Endothelial cell (in vitro differentiated cells): ENCODE data around the gene NOS3. TPM values are rescaled to one million over a fixed set of nuclear protein-coding genes. Genes with fewer than 3 reads are reported as not detected.

Experiments
- DNase-seq: peaks from one replicate; pipeline ENCODE4 v3.0.0; 2021; ENCODE audit warnings: low spot score
- H3K27ac Mint-ChIP-seq: one replicate; pipeline ENCODE4 v1.8.0; 2021; ENCODE audit warnings: mixed read lengths, inconsistent platforms; ENCODE audit not compliant: unreplicated experiment
- H3K27me3 Mint-ChIP-seq: one replicate; pipeline ENCODE4 v1.8.0; 2021; ENCODE audit warnings: mild to moderate bottlenecking, moderate library complexity, mixed read lengths, inconsistent platforms; ENCODE audit not compliant: unreplicated experiment
- H3K36me3 Mint-ChIP-seq: one replicate; pipeline ENCODE4 v1.8.0; 2021; ENCODE audit warnings: mild to moderate bottlenecking, low read depth, mixed read lengths, inconsistent platforms; ENCODE audit not compliant: unreplicated experiment
- H3K4me1 Mint-ChIP-seq: one replicate; pipeline ENCODE4 v1.8.0; 2021; ENCODE audit warnings: mild to moderate bottlenecking, mixed read lengths, inconsistent platforms; ENCODE audit not compliant: unreplicated experiment
- H3K4me3 Mint-ChIP-seq: one replicate; pipeline ENCODE4 v1.8.0; 2021; ENCODE audit warnings: mild to moderate bottlenecking, mixed read lengths, inconsistent platforms; ENCODE audit not compliant: unreplicated experiment
- H3K9me3 Mint-ChIP-seq: one replicate; pipeline ENCODE4 v1.8.0; 2021; ENCODE audit warnings: mixed read lengths, inconsistent platforms; ENCODE audit not compliant: unreplicated experiment
- CTCF ChIP-seq: fragments of 200-600 bp; sonication (generic); IDR thresholded peaks from one replicate; pipeline ENCODE4 v1.5.0; 2021; ENCODE audit warnings: antibody characterized with exemption; ENCODE audit not compliant: unreplicated experiment
- total RNA-seq: library from RNA; stranded (reverse); fragmentation: NEBNext Ultra II Directional; extraction: Animal tissue kit (Norgen Biotek cat#: 25700); gene quantifications from one replicate; pipeline ENCODE4 v1.2.1, GENCODE V29; 2021; ENCODE audit not compliant: unreplicated experiment

NOS3 gene
- total RNA-seq, 1 donor from 2014 or later: 102 TPM

GRCh38 chr7:151028131-151028947 lies 37.5 kb downstream of the NOS3 start, which contains the start of gene ABCB8:
Gene ABCB8, plus strand, starts transcription at chr7:151028450. Its CDS starts 66 bp downstream, at chr7:151028516.
- peaks cover 6% of the 10 kb centered on the region for H3K4me1 Mint-ChIP-seq
- peak within 1 kb of the TSS; percentile 91 for H3K4me3 Mint-ChIP-seq
- H3K27me3 Mint-ChIP-seq: peaks cover 19% of the 10 kb centered on the region
- no peaks in the 10 kb centered on the region for H3K36me3 Mint-ChIP-seq
- H3K27ac Mint-ChIP-seq: peak within 1 kb of the TSS; percentile 96
- H3K9me3 Mint-ChIP-seq: no peaks in the 10 kb centered on the region
- peak; percentile 98 for DNase-seq
- peak; percentile 52 for TF ChIP-seq CTCF

DNA sequence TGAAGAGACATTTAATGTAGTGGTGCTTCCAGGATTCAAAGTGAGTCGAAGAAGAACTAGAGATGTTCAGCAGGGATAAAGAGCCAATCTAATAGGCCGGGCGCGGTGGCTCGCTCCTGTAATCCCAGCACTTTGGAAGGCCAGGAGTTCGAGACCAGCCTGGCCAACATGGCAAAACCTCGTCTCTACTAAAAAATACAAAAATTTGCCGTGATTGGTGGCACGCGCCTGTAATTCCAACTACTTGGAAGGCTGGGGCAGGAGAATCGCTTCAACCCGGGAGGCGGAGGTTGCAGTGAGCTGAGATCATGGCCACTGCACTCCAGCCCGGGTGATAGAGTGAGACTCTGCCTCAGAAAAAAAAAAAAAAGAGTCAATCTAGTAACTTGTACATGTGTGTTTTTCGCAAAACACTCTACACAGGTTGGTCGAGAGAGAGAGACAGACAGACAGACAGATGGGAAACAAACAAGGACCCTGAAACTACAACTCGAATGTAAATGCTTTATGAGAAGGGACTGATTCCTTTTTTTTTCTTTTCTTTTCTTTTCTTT lies 38.2 kb downstream of the NOS3 start:
- no peaks in the 10 kb centered on the region for H3K9me3 Mint-ChIP-seq
- H3K4me1 Mint-ChIP-seq: peaks cover 6% of the 10 kb centered on the region
- H3K27ac Mint-ChIP-seq: peak overlapping the region; percentile 96
- peak overlapping the region; percentile 91 for H3K4me3 Mint-ChIP-seq
- TF ChIP-seq CTCF: no peak
- no peaks in the 10 kb centered on the region for H3K36me3 Mint-ChIP-seq
- DNase-seq: no peak
- H3K27me3 Mint-ChIP-seq: peaks cover 19% of the 10 kb centered on the region

DNA sequence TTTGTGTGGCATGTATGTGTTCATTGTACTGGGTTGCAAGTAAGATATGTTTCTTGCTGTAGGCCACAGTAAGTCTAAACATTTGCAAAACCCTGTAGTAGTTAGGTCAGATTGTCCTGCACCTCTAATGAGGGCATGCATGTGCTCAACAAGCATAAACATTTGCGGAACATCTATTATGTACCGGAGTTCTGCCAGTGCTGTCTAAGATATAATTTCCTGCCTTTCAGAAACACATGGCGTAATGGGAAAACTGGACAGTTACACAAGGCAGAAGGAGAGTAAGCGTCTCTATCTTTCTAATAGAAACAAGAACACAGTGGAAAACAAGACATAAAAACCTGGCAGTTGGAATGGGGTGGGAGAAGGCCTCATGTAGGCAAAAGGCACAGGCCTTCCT lies 40.2 kb downstream of the NOS3 start:
- Mint-ChIP-seq H3K4me1 (peaks cover 6% of the 10 kb centered on the region), H3K36me3 (no peaks in the 10 kb centered on the region), H3K27ac (no peak overlapping the region), H3K4me3 (peak overlapping the region; percentile 28), H3K9me3 (no peaks in the 10 kb centered on the region), H3K27me3 (peaks cover 19% of the 10 kb centered on the region)
- no peak for TF ChIP-seq CTCF
- no peak for DNase-seq

GRCh38 chr7:151032936-151033863 lies 42.4 kb downstream of the NOS3 start:
- Mint-ChIP-seq H3K4me1 (peaks cover 6% of the 10 kb centered on the region), H3K36me3 (no peaks in the 10 kb centered on the region), H3K9me3 (no peaks in the 10 kb centered on the region), H3K27ac (no peak overlapping the region), H3K27me3 (peaks cover 8% of the 10 kb centered on the region), H3K4me3 (no peak overlapping the region)
- no peak for TF ChIP-seq CTCF
- DNase-seq: no peak
